Activated CD4-positive, alpha-beta T cell treated with anti-CD3 and anti-CD28 coated beads, Interleukin-10, Interleukin-2, amounts not matched to agents 100 ng/mL and 50 ng/mL, durations not matched to agents 16 hours and 8 hours (primary cell): Measurements from ENCODE around the gene B4GALT6.
A peak's percentile ranks its signal among the peaks of the same experiment; 100 is the strongest.

Experiments used
- DNase-seq: peaks from one replicate; pipeline ENCODE4 v3.0.0-alpha.2; 2020

Gene B4GALT6

GRCh38 chr18:31631526-31631925, 52.9 kb downstream of the B4GALT6 start:
- DNase-seq, result no peak

- no peak for DNase-seq
Measured at GRCh38 chr18:31630549-31630948, 53.8 kb downstream of the B4GALT6 start.

GRCh38 chr18:31626409-31626808, 58.0 kb downstream of the B4GALT6 start:
- no peak for DNase-seq

GRCh38 chr18:31624892-31625640, 59.3 kb downstream of the B4GALT6 start:
- DNase-seq, result no peak

- no peak for DNase-seq
Measured at GRCh38 chr18:31619291-31619690, 65.1 kb downstream of the B4GALT6 start.

GRCh38 chr18:31618801-31619200, 65.6 kb downstream of the B4GALT6 start:
- no peak for DNase-seq

GRCh38 chr18:31617031-31617717, 67.2 kb downstream of the B4GALT6 start:
- DNase-seq, result no peak

GRCh38 chr18:31616586-31616985, 67.8 kb downstream of the B4GALT6 start:
- no peak for DNase-seq

- DNase-seq, result no peak
Measured at GRCh38 chr18:31614044-31614443, 70.3 kb downstream of the B4GALT6 start.

GRCh38 chr18:31612124-31612523, 72.3 kb downstream of the B4GALT6 start:
- DNase-seq, result no peak

GRCh38 chr18:31611511-31611910, 72.9 kb downstream of the B4GALT6 start:
- DNase-seq, result no peak

- no peak for DNase-seq
Measured at GRCh38 chr18:31610286-31611205, 73.8 kb downstream of the B4GALT6 start.

GRCh38 chr18:31609886-31610285, 74.5 kb downstream of the B4GALT6 start:
- no peak for DNase-seq

GRCh38 chr18:31607384-31607783, 77.0 kb downstream of the B4GALT6 start:
- no peak for DNase-seq

- DNase-seq, result no peak
Measured at GRCh38 chr18:31606265-31606664, 78.1 kb downstream of the B4GALT6 start.

- DNase-seq, result peak; percentile 12
Measured at GRCh38 chr18:31603315-31603714, 81.1 kb downstream of the B4GALT6 start.

GRCh38 chr18:31598021-31598805, 86.2 kb downstream of the B4GALT6 start:
- no peak for DNase-seq

GRCh38 chr18:31596081-31596872, 88.1 kb downstream of the B4GALT6 start:
- no peak for DNase-seq

GRCh38 chr18:31595121-31595771, 89.1 kb downstream of the B4GALT6 start:
- DNase-seq, result no peak

- DNase-seq, result no peak
Measured at GRCh38 chr18:31592506-31593157, 91.7 kb downstream of the B4GALT6 start.

- no peak for DNase-seq
Measured at GRCh38 chr18:31591628-31592027, 92.8 kb downstream of the B4GALT6 start, which contains the start of gene TTR. Gene TTR (plus strand): TSS chr18:31591877. CDS start chr18:31591903, 26 bp downstream.
